ENCODE measurements around the gene RNH1.
A peak's percentile ranks its signal among the peaks of the same experiment; 100 is the strongest.

Gene RNH1

GRCh38 chr11:508956-509355 is 1.9 kb upstream of the RNH1 start:
- in situ Hi-C loops (cut with HindIII; ENCODE audit: low sequenced_read_pairs) = no loop called here
- TF ChIP-seq CTCF (IDR thresholded peaks at IDR 0.05; ENCODE audit: low read depth, low read length) = no peak
- no peak for DNase-seq (ENCODE audit: low read depth, low spot score)
- no peak overlapping the region for H3K4me3 ChIP-seq (ENCODE audit: low read depth, low read length)

DNA sequence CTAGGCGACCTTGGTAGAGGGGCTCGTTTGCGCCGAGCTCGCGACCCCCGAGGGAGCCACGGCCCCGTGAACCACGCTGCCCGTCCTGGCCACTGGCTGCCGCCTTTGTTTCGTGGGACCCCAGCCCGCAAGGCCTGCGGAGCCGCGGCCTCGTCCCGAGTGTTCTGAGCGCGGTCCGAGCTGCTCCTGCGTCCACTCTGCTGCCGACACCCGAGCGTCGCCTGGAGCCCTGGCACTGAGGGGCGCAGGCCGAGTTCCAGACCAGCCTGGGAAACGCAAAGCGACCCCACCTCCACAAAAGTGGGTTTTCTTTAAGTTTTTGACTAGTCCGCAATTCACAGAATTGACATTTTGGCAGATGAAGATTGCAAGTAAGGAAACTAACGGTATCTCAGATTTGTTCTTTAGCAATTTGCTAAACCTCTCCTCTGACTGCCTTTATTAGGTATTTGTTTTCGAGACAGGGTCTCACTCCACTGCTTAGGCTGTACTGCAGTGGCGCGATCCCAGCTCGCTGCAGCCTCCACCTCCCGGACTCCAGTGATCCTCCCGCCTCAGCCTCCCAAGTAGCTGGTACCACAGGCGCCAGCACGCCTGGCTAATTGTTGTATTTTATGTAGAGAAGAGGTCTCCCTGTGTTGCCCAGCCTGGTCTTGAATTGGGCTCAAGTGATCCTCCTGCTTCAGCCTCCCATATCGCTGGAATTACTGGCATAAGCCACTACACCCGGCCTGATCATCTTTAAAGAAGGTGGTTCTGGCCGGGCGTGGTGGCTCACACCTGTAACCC is 879 bp upstream of the RNH1 start:
- DNase-seq (ENCODE audit: low read depth, low spot score) = no peak
- in situ Hi-C loops (cut with HindIII; ENCODE audit: low sequenced_read_pairs) = no loop called here
- peak overlapping the region; percentile 53 for H3K4me3 ChIP-seq (ENCODE audit: low read depth, low read length)
- TF ChIP-seq CTCF (IDR thresholded peaks at IDR 0.05; ENCODE audit: low read depth, low read length) = no peak

GRCh38 chr11:506238-506994 is 626 bp downstream of the RNH1 start:
- H3K4me3 ChIP-seq (ENCODE audit: low read depth, low read length) = peak overlapping the region; percentile 83
- DNase-seq (ENCODE audit: low read depth, low spot score) = peak; percentile 98
- in situ Hi-C loops (cut with HindIII; ENCODE audit: low sequenced_read_pairs) = no loop called here
- TF ChIP-seq CTCF (IDR thresholded peaks at IDR 0.05; ENCODE audit: low read depth, low read length) = no peak

DNA sequence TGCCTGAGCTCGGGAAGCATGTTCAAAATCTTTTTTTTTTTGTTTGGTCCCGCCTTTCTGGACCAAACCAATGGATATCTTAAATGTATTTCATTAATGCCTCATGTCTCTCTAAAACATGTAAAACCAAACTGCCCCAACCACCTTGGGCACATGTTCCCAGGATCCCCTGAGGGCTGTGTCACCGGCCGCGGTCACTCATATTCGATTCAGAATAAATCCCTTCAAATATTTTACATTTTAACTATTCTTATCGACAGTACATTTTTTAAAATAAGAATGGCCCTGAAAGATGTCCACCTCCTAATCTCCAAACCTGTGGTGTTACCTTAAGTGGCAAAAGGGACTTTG is 2.1 kb downstream of the RNH1 start:
- DNase-seq (ENCODE audit: low read depth, low spot score) = no peak
- TF ChIP-seq CTCF (IDR thresholded peaks at IDR 0.05; ENCODE audit: low read depth, low read length) = no peak
- H3K4me3 ChIP-seq (ENCODE audit: low read depth, low read length) = peak overlapping the region; percentile 44
- in situ Hi-C loops (cut with HindIII; ENCODE audit: low sequenced_read_pairs) = no loop called here

DNA sequence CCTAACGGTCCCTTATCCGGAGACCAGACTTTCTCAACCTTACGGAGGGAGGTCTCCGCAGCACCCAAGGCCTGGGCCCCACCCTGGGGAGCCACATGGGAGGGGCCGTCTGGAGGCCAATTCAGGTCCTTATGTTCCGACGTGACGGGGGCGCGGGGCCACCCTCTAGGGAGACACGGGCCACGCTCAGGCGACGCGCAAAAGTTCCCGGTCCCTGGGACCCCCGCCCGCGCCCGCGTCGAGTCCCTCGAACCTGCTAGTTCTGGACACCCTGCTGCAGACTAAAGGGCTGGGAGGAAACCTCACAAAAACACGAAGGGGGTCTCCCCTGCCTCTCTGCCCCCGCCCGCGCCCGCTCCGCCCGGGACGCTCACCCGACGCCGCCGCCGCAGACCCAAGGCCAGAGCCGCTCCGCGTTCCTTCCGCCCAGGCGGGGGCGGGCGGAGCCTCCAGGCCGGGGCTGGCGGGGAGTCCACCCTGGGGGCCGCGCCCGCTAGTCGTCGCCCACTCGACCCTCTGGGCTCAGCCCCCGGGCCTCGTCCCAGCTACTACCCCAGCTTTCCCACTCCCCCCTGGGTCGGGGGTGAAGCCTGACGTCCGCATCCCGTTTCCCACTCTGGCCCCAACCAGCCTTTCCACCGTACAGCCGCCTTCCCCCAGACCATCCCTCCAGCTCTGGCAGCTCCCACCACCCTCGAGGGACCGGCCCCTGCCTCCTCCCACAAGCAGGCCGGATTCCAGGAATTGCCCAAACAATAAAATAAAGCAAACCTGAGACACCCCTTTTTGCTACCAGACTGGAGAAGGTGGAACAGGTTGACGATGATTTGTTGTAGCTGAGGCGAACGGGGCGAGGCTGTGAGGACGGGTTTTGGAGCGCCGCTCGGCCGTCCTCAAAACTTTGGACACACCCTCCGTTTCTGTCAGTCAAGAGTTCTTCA is 2.7 kb downstream of the RNH1 start:
- DNase-seq (ENCODE audit: low read depth, low spot score) = peak; percentile 17
- peak overlapping the region; percentile 44 for H3K4me3 ChIP-seq (ENCODE audit: low read depth, low read length)
- TF ChIP-seq CTCF (IDR thresholded peaks at IDR 0.05; ENCODE audit: low read depth, low read length) = peak; percentile 1
- in situ Hi-C loops (cut with HindIII; ENCODE audit: low sequenced_read_pairs) = no loop called here

Data from astrocyte of the spinal cord (primary cell).